HG03095 (cell line): Measurements from ENCODE around the gene RABGAP1.

Source experiments
- ATAC-seq: cut with Tn5 transposase; IDR thresholded peaks from one replicate; pipeline ENCODE4 v1.9.1; 2021; ENCODE audit warnings: moderate library complexity; ENCODE audit not compliant: unreplicated experiment

The RABGAP1 gene

DNA sequence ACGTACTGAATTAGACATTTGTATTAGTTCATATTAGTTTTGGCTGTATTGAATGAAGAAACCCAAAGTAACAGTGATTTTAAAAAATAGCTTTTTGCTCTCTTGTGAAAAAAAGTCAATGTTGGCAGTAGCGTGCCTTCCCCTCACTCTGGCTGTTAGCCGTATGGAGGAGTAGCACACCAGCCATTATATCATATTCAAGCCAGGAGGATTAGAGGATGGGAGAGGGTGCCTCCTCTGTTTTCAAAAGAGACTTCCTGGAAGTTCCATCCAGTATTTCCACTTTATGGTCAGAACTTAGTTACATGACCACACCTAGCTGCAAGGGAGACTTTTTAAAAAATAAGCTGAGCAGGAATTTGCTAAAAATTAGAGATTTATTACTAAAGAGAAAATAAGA, 133.8 kb downstream of the RABGAP1 start:
- no peak for ATAC-seq

DNA sequence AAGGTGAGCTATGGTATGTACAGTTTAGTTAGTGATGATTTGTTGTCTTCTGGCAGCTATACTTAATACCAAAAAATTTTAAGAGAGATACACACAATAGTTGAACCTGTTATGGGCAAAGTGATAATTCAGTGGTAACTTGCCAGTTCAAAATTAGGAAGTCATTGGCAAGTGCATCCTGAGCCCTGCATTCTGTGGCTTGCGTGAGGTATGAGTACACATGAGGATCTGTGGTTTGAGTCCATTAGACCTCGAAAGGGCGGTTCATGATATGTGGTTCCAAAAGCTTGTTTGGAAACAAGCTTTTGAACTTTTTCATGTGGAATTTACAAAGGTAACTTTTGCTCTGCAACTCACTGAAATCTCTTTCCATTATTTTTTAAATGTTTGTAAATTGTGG, 139.6 kb downstream of the RABGAP1 start:
- ATAC-seq: no peak

DNA sequence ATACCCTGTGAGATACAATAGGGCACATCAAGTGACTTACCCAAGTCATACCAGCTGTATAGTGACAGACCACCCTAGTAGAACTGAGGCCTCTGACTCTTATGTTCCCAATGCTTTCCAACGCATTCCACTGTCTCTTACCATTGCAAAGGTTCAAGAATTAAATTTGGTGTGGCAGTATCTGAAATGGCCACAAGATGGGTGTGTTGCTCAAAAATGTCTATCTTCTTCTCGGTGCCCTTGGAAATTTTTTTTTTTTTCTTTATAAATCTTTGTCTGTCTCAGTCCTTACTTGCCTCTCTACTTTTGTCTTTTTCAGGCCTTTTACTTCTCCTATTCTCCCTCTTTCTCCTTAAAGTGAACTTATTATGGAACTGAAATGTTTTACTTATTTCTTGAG, 141.0 kb downstream of the RABGAP1 start:
- ATAC-seq: no peak

DNA sequence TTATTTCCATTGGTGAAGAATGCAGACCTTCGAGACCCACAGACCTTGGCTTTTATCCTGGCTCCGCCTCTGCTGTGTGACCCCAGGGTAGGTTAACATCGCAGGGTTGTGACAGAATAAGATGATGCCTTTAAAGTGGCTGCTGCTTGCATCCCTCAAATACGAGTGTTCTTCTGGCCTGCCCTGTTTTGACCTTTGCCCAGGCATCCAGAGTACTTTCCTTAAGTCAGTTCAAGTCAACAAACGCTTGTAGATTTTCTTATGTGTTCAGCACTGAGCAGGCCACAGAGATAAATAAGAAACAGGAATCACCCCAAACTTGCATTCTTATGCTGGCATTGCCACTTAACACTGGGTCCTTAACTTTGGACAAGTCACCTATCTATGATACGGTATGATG, 142.9 kb downstream of the RABGAP1 start:
- no peak for ATAC-seq

DNA sequence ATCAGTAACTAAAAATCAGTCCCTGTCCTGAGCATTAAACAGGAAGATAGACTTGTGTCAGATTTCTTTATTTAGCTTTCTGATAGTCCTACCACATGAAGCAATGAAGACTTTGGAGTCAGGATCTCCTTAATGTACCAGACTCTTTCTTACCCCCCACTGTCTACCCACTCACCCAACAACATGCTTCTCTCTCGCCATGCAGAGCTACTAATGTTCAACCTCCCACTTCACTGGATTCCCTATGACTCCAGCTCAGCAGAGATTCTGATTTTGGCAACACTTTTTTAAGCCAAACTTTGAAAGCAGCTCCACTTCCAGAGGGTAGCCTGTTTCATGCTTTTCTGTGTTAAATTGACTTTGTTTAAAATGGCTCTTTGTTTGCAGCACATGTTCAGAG, 143.4 kb downstream of the RABGAP1 start:
- ATAC-seq: no peak

GRCh38 chr9:123085916-123086315, 145.1 kb downstream of the RABGAP1 start:
- ATAC-seq: no peak

GRCh38 chr9:123087359-123087888, 146.6 kb downstream of the RABGAP1 start:
- no peak for ATAC-seq

DNA sequence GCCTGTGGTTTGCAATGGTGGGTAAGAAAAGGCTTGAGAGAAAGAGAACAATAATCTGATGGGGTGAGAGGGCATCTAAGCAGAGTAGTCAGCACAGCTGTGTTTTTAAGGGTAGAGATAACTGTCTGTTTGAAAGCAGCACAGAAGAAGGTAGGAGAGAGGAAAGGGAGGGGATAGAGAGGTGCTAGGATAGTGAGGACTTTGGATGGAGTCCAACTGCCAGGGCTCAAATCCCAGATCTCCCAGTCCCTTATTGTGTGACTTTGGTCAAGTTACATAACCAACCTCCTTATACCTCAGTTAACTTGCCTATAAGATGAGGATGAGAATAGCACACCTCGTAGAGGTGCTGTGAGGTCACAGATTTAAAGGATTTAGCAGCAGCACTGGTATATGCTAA, 148.2 kb downstream of the RABGAP1 start:
- ATAC-seq: no peak

- no peak for ATAC-seq
Measured at GRCh38 chr9:123089790-123090189, 149.0 kb downstream of the RABGAP1 start.

GRCh38 chr9:123090198-123090896, 149.5 kb downstream of the RABGAP1 start:
- ATAC-seq: no peak

DNA sequence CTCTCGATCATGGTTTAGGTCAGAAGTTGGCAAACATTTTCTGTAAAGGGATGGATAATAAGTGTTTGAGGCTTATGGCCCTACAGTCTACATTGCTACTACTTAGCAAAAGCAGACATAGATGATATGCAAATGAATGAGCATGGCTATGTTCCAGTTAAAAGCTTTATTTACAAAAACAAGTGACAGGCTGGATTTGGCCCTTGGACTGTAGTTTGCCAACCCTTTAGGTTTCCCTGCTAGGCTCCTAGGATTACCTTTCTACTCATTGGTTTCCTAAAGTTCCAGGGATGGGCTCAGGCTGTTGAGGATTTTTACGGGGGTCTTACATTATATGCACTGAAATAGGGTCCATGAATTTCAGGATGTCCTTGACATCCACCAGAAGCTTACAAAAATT, 150.1 kb downstream of the RABGAP1 start:
- ATAC-seq: no peak

DNA sequence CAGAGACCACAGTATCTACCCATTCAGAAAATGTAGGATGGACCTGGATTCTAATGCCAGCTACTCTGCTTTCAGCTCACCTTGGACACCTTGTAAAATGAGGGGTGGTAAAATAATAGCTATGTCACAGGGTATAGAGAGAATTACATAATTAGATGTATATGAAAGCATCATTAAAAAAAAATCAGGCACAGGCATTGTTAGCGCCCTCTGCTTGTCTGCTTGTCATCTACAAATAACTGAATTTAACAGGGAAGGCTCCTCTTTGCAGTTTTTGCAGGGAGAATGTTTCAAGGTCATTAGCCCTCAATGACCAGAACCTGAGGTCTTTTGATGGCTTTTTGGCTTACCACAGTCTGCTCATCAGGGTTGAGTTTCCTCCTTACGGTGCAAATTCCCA, 150.6 kb downstream of the RABGAP1 start:
- no peak for ATAC-seq

- no peak for ATAC-seq
Measured at GRCh38 chr9:123093141-123093540, 152.3 kb downstream of the RABGAP1 start.

DNA sequence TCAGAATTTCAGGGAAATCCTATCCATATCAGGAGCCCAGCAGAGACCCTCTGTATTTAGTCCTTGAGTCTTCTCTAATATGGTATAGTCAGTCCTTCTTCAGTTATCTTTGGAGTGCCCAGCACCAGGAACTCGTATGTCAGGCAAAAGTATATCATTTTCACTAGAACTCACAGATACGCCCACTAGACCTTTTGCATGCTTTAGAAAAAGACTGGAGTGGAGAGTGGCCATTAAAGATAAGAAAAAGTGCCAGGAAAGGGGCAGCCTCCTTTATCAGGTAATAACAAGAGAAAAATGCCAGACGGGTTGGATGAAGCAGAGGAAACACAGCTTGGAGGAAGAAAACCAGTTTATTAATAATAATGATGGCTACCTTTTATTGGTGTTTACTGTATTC, 156.2 kb downstream of the RABGAP1 start:
- no peak for ATAC-seq

- ATAC-seq: no peak
Measured at GRCh38 chr9:123097430-123098095, 156.7 kb downstream of the RABGAP1 start.

DNA sequence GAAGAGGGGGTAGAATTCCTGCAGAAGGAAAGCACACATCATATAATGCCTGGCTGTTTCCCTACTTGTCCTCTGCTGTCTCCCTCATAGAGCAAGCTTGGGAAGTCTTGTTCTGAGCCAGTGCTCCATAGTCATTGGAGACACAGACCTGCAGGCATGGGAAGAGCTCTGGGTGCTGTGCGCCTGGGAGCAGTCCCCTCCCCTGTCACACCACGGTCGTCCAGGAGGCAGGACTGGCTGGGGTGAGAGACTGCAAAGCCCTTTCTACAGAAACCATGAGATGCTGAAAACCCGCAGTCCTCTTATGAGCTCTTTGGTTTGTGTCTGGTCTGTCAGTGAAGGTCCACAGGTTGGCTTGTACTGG, 157.3 kb downstream of the RABGAP1 start:
- no peak for ATAC-seq

DNA sequence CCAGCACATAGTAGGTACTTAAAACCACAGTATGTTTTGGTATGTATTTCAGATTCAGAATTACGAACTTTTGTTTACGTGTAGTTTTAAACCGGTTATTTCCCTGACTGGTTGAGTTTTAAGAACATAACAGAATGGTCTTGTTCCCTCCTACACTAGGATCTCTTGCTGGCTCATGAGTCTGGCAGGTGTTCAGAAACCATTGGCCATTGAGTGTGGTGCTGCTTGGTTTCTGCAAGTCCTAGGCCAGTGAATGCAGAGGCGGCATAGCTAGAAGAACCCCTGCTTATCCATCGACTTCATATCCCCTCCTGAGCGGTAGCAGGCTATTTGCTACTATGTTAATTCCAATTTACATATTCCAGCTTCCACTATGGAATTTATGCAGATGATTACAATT, 158.2 kb downstream of the RABGAP1 start:
- no peak for ATAC-seq

DNA sequence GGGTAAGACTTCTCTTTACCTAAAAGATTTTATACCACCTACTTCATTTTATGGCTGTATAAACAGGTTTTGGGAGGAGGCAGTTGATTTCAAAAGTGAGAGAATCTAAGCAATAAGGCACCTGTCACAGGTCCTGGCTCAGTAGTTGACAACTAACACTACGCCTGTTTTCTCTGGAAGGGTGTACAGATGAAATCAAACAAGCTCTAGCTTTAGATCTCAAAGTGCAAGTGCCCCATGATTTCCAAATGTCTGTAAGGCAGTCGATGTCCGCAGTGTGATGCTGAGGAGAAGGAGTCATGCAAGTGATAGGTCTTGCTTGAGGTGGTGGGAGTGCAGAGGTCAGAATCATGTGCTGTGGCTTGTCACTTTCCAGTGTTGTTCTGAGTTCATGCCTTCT, 158.7 kb downstream of the RABGAP1 start:
- ATAC-seq: no peak

GRCh38 chr9:123102375-123103113, 161.7 kb downstream of the RABGAP1 start:
- no peak for ATAC-seq

GRCh38 chr9:123104807-123105206, 164.0 kb downstream of the RABGAP1 start:
- no peak for ATAC-seq

DNA sequence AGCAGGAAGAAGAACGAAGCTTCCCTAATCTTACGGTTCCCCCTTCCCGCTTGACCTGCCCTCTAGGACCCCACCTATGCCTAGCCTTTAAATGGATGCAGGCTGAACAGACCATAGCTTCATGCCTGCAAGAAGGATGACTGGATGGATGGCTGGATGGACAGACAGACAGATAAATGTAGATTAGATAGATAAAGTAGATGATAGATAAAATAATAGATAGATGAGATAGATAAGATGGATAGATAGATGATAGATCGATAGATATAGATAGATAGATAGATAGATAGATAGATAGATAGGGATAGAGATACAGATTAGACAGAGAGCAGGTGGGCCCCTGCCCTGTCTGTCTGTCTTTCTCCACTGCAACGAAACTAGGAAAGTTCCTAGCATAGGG, 164.7 kb downstream of the RABGAP1 start:
- ATAC-seq: no peak
